GM21717 (cell line): ENCODE measurements around the gene PCSK5.

Experiments
- ATAC-seq: cut with Tn5 transposase; IDR thresholded peaks from one replicate; pipeline ENCODE4 v1.9.1; 2021; ENCODE audit warnings: mild to moderate bottlenecking, moderate library complexity; ENCODE audit not compliant: unreplicated experiment

Gene PCSK5

DNA sequence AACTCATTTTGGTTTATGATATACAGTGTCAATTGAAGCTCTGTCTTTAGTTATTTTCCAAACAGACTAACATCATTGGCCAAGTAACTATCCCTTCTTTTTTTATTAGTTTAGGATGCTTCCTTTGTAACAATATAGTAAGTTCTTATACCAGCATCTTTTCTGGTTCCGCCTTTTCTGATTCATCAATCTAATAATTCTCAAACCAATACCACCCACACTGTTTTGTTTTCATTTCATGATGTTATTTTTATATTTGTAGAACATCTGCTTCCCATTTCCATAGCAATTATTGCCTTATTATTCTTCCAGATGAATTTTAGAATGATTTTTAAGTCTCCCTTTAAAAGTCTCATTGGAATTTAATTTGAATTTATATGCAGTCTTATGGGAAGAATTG is 285.7 kb downstream of the PCSK5 start:
- no peak for ATAC-seq

DNA sequence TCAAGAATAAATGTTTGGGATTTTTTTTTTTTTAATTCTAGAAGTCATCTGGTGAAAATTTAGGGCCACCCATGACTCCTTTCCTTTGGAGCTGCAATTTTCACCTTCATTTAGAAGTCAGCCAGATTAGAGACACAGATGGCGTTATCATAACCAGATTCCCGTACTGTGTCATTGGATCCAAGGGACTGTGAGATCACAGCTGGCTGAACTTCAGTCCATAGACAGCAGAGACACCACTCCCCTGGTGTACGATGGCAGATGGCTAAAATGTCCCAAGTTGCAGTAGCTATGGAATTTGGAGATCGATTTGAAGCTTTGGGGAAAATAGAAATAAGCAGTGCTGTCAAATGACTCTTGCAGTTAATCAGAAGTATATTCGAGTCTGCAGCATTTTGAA is 287.5 kb downstream of the PCSK5 start:
- no peak for ATAC-seq

DNA sequence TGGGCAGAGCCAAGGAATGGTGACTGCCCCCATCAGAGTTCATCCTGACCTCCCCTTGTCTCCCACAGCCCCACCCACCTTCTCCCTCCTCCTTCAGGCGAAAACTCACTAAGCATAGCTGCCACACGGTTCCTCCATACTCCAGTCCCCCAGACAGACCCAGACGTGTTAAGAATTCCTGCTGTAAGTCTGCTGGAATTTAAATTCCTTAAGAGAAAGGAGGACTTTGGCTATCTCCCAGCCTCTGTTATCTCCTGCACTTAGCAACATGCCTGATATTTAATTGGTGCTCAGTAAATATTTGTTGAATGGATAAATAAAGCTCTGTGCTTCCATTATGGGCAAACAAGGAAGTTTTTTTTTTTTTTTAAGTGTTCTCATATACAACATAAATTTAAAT is 290.1 kb downstream of the PCSK5 start:
- ATAC-seq = no peak

DNA sequence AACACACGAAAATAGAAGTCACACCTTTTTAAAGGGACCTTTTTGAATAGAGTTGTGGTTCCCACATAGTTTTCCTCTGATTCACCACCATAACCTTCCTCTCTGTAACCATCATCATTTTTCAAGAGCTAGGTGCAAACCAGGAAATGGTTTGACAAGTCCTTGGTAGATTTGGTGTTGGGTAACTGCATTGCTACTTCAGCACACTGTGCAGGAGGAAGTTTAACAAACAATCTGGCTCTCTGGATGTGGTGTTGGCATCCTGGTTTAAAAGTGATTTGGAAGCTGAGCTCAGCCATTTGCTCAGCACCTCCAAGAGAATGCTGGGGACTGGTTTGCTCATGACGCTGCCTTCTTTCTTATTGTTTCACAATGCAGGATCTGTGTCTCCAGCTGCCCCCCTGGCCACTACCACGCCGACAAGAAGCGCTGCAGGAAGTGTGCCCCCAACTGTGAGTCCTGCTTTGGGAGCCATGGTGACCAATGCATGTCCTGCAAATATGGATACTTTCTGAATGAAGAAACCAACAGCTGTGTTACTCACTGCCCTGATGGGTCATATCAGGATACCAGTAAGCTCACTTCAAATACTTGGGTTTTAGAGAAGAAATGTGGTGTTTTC is 290.7 kb downstream of the PCSK5 start:
- no peak for ATAC-seq

DNA sequence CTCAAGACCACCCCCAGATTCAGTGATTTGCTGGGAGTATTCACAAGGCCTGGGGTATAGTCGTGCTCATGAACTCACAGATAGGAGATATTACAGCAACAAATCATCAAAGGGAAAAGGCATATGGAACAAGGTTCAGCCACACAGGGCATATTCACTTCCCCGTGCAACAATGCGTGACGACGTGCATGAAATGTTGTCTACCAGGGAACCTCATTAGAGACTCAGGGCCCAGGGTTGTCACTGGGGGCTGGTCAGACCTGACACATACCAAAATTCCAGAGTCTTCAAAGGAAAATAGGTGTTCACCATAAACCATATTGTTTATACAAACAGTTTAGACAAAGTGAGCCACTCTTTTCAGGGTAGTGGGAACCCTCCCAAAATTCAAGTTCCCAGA is 291.3 kb downstream of the PCSK5 start:
- ATAC-seq = no peak

DNA sequence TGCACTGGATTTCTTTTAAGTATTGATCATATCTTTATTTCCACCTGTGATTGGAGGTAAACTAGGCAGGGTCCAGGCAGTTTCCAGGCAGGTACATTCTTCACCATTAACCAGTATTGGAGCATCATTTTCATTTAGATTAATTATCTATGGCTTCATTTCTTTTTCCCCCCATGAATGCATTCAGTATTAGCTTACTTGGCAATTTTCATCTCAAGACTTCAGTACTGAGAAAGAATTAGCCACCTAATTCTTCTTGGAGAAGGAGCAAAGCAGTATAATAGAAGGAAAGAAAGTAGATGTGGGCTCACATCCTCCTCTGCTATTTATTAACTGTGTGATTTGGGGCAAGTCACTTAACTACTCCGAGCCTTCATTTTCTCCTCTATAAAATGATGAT is 295.0 kb downstream of the PCSK5 start:
- ATAC-seq = no peak

DNA sequence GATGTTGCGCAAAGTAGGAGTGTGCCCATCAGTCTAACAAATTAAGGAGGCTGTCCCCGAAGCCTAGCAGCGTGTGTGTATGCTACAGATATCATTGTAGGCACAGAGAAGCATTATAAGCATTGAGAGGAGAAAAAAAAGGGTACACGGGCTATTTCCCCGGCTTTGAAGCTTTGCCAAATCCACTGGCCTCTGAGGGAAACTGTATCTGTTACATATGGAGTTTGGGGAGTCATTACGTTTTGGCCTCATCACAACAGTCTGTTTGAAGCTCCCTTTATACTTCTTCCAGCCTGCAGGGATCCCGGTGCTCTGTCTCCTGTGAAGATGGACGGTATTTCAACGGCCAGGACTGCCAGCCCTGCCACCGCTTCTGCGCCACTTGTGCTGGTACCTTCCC is 297.8 kb downstream of the PCSK5 start:
- ATAC-seq = no peak

DNA sequence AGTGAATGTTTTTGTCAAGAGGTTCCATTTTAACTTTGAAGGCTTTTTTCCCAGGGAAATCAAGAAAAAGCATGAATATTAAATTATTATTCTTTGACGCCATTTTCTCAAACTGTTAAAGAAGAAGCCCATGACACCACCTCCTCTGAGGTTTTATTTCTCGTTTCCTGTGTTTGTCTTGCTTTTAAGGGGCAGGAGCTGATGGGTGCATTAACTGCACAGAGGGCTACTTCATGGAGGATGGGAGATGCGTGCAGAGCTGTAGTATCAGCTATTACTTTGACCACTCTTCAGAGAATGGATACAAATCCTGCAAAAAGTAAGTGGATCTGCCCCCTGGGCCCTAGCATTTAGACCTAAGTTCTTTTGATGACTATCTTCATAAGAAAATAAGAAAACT is 298.4 kb downstream of the PCSK5 start:
- ATAC-seq = no peak

DNA sequence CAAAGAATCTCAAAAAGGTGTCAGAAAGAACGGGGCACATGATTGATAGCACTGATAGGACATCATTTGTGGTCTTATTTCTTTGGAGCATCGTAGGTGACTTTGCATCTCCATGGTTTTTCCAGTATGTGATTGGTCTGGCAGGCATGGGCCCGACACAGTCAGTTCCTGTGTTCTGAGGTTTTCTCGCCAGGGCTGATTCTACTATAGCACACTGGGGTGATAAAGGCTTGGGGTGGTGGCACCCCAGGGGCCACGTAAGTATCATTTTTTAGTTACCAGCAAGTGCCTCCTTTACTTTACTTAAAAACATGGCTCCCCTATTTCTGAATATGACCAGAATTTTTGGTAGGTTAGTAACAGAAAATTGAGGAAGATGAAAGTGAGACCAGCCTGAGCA is 301.0 kb downstream of the PCSK5 start:
- no peak for ATAC-seq

DNA sequence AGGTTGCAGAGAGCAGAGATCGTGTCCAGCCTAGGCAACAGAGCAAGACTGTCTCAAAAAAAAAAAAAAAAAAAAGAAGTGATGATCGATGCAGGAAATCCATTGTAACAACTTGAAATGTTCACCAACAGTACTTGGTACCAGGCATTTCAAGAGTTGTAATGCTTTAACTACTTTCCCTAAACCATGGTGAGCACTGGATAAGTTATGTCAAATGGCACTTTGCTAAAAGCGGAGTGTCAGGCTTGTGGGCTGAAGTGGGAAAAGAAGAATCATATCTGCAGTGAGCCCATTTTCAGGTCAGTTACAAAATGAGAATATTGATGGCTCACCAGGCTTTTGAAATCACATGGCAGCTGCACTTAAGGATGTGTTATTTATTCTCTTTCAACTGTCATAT is 301.5 kb downstream of the PCSK5 start:
- ATAC-seq = no peak

DNA sequence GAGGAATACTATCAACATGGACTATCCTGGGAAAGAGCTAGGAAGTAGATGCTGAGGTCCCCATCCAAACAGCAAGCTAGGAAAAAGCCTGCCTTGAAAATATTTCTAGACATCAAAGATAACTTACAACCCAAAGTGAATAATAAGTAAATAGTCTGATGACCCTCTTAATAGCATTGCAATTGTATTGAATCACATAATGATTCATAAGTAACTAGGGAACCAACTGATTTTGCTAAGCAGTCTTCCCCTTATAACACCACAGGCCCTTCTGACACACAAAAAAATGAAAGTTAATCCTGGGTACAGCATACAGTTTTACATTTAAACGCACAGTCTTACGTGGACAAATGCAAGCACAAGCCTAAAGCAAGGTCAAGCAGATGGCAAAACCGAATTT is 304.4 kb downstream of the PCSK5 start:
- no peak for ATAC-seq

DNA sequence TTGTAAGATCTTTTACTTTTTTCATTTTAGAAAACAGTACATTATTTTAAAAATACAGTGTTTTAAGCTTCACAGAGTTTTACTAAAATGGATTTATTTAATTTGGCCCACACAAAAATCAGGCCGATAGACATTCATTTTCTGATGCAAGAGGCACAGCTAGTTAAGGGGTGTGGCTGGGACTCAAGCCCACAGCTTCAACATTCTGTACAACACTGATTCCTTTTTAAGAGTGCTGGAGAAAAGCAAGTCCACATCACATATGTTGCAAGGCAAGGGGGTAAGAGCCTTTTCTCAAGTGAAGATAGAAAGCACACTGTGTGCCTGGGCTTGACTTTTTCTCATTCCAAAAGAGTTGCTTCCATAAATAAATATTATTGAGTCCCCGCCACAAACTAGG is 307.9 kb downstream of the PCSK5 start:
- ATAC-seq = no peak

DNA sequence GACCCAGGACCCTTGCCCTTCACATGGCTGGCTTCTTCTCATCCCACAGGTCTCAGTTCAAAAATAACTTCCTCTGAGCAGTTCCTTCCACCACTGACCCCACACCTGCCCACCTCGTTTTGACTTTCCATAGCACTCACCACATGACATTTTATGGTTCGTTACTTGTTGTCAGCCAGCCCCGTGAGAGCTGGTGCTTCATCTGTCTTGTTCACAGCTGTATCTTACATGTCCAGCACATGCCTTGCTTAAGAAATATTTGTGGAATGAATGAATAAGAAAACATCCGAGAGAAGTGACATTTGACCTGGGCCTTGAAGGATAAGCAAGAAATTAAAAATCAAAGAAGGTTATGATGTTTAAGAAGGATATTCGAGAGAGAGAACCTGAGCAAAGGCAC is 309.8 kb downstream of the PCSK5 start:
- ATAC-seq = no peak

DNA sequence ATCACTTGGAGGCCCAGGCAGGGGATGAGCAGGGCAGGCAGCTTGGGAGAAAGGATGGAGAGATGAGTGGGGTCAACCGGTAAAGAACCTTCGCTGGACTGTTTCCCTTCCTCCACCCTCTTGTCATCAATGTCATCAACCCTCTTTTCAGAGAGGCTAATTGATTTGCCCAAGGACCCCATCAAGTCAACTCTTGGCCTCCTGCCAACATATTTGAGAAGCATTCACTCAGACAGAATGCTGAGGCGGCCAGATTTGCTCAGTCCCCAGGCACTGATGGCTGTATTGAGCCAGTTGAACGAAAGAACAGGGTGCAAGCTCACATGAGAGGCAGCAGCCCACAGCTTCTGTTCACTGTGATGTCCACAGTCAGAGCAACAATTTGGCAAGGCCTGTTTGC is 310.3 kb downstream of the PCSK5 start:
- no peak for ATAC-seq

DNA sequence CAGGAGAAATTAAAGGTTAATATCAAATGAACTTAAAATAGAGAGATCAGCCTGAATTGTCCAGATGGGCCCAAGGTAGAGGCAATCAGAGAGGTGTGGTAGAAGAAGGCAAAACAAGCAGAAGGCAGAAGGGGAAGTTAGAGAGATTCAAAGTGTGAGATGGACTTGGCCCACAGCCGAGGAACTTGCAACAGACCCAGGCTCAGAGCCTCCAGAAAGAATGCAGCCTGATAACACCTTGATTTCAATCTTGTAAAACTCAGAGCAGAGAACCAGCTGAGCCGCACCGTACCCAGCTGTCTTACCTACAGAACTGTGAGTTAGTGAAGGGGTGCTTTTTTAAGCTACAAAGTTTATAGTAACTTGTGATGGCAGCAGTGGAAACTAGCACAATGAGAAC is 312.9 kb downstream of the PCSK5 start:
- no peak for ATAC-seq

DNA sequence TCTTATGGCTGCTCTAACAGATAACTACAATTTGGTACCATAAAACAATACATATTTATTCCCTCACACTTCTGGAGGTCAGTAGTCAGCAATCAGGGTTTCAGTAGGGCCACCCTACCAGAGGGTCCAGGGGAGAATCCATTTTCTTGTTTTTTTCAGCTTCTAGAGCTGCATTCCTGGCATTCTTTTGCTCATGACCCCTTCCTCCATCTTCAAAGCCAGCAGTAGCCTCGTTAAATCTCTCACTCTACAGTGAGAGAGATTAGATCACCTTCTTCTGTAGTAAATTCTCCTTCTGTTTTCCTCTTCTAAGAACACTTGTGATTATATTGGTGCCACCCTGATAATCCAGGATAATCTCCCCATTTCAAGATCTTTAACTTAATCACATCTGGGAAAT is 316.3 kb downstream of the PCSK5 start:
- no peak for ATAC-seq

DNA sequence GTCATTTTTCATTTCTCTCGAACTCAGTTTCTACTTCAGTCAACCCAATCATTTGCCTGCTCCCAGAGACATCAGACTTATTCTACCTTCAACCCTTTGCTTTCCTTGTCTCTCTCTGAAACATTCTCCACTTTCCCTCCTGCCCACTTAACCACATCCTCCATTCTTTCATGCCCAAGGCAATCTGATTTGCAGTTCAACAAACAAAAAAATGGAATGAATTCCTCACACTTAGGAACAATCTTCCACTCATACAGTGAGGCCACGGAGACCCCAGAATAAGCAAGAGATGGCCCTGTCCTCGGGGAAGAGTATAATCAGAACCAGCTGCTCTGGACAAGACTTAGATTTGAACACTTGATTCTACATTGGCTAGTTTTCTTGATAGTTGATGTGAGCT is 323.3 kb downstream of the PCSK5 start:
- no peak for ATAC-seq

DNA sequence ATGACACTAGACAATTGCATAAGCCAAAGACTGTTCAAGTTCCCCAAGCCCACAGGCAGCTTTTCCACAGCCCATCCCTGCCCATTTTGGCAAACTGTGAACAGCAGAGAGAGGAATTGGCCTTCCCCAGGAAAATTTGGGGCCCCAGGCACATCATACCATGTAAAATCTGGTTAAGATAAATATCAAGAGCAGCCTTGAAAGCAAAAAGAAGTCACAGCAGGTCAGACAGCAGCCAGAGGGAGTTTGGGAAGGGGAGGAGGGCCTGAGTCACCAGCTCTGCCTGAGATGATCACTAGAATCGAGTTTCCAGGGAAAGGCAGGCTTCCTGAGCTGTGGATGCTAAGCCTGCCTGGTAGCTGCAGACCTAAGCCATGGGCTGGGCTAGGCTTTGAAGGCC is 324.6 kb downstream of the PCSK5 start:
- ATAC-seq = no peak

DNA sequence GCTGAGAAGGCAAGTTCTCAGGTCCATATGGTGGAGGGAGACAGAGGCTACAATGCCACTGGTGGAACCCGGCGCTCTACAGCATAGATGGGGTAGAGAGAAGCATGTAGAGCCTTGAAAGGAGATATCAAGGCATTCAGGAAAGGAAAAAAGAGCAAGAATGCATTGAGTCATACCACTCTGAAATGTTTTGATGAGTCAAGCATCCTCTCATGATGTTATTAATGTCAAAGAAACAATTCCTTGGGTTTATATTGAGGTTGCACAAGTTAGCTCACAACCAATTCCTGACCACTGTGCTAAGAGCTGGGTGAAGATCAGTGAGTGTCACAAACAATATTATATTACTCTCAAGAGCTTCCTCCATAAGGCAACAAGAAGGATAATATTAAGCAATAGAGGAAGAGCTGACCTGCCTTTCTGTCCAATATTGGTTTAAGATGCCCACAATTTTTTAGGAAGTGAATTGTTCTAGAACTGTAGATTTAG is 325.7 kb downstream of the PCSK5 start:
- ATAC-seq = no peak

DNA sequence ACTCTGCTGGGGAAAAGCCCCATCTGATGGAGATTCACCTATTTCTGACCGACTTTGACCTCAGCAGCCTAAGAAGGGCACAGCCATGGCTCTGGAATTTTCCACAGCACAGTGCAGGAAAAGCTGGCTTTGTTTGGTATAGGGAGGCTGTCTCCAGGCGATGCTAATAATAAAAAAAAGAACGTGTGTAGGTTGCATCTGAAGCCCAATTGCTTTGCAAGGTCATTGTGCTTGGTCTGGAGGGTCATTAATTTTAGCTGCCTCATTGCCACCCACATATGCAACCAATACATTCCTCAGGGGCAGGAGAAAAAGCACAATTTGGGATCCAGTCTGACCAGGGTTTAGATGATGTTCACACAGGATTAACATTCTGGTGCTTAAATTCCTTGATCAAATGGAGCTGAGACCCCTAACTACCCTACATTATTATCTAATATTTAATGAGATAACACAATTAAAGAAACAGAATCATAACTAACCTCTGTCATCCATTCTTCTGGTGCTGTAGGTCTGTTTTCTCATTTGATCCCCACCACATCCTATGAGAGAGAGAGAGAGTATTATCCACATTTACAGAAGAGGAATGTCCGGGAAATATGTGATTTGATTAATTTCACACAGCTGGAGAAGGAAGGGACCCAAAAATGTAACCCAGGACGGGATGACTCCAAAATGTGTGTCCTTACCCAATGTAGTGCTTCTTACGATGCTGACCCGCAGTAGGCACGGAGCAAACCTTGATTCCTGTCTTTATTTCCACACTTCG is 327.8 kb downstream of the PCSK5 start:
- no peak for ATAC-seq

DNA sequence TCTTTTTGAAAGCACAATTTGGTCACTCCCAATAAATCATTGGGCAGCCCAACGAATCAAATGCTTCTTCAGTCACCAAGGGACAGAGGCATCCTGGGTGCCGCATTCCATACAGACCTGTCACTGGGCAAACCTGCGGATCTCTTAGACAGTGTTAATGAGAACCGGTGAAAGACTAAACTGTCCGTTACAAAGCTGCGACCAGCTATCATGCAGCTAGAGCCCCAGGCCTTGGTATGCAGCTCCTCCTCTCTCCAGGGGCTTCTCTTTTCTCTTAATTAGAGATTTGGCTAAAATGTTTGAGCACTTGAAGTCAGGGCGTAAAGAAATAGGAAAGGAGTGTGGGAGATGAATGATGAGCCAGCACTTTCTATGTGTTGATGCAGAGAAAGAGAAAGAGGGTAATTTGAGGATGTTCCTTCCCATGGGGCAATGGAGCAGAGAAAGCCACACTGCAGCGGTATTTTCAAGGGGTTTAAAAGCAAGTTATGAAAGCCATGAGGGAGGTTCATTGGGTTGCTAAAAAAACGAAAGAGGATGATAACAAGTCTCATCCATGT is 328.5 kb downstream of the PCSK5 start:
- no peak for ATAC-seq

DNA sequence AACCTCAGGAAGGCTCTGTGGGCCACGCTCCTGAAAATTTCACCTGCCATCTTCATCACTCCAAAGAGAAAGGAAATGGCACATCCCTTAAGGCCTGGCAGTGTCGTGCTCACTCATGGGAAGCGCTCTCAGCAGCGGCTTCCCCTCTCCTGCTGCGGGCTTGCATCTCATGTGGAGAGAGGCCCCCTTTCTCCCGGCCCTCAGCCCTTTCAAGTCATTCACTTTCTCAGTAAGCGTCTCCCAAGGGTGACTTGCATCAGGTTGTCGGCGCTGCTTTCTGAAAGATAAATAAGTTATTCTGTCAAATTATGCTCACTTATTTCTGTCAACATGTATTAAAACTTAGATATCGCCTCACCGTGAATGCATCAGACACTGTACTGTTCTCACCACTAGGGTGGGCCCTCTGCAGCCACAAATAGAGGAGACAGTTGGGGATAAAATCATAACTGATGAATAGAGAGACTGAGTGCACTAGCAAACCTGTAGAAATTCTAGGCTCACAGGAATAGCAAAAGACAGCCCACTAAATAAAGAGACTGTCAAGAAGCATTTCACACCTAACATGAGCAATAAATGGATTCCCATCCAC is 329.2 kb downstream of the PCSK5 start:
- ATAC-seq = no peak
